GM19025 (cell line): ENCODE results near the gene GRPEL2.

ENCODE experiments used
- ATAC-seq: cut with Tn5 transposase; IDR thresholded peaks from one replicate; pipeline ENCODE4 v1.9.1; 2021; ENCODE audit warnings: mild to moderate bottlenecking, low read depth, moderate library complexity; ENCODE audit not compliant: unreplicated experiment

Gene GRPEL2

GRCh38 chr5:149317281-149318048 lies 27.8 kb upstream of the GRPEL2 start:
- no peak for ATAC-seq

GRCh38 chr5:149319174-149319573 lies 26.1 kb upstream of the GRPEL2 start:
- no peak for ATAC-seq

- no peak for ATAC-seq
These were observed 24.4 kb upstream of the GRPEL2 start for GRCh38 chr5:149320791-149321330.

GRCh38 chr5:149322518-149322917 lies 22.8 kb upstream of the GRPEL2 start:
- no peak for ATAC-seq

GRCh38 chr5:149323210-149323609 lies 22.1 kb upstream of the GRPEL2 start:
- ATAC-seq: no peak

GRCh38 chr5:149323621-149324205 lies 21.6 kb upstream of the GRPEL2 start:
- ATAC-seq: no peak

- no peak for ATAC-seq
These were observed 20.7 kb upstream of the GRPEL2 start for GRCh38 chr5:149324641-149325040.

- ATAC-seq: no peak
These were observed 20.0 kb upstream of the GRPEL2 start for GRCh38 chr5:149325166-149325735.

GRCh38 chr5:149325894-149326293 lies 19.4 kb upstream of the GRPEL2 start:
- no peak for ATAC-seq

- ATAC-seq: no peak
These were observed 18.7 kb upstream of the GRPEL2 start for GRCh38 chr5:149326611-149327010.

- ATAC-seq: no peak
These were observed 17.1 kb upstream of the GRPEL2 start for GRCh38 chr5:149328177-149328576.

GRCh38 chr5:149333711-149334443 lies 11.4 kb upstream of the GRPEL2 start:
- no peak for ATAC-seq

GRCh38 chr5:149337736-149338135 lies 7.6 kb upstream of the GRPEL2 start:
- ATAC-seq: no peak

- no peak for ATAC-seq
These were observed 6.9 kb upstream of the GRPEL2 start for GRCh38 chr5:149338364-149338763.

GRCh38 chr5:149340920-149341319 lies 4.4 kb upstream of the GRPEL2 start:
- no peak for ATAC-seq

GRCh38 chr5:149341876-149342275 lies 3.4 kb upstream of the GRPEL2 start:
- no peak for ATAC-seq

GRCh38 chr5:149344151-149344550 lies 1.1 kb upstream of the GRPEL2 start:
- ATAC-seq: no peak

- no peak for ATAC-seq
These were observed 558 bp downstream of the GRPEL2 start for GRCh38 chr5:149345892-149346222.

- no peak for ATAC-seq
These were observed 3.2 kb downstream of the GRPEL2 start for GRCh38 chr5:149348518-149348917.

GRCh38 chr5:149349382-149349781 lies 4.1 kb downstream of the GRPEL2 start:
- no peak for ATAC-seq

GRCh38 chr5:149352169-149352568 lies 6.9 kb downstream of the GRPEL2 start:
- no peak for ATAC-seq
